CD4-positive, alpha-beta T cell treated with Interleukin-4 for 4 hours (primary cell): ENCODE measurements around the gene PFDN5.
"Not testable (repeated sequence)": the region's sequence is repeated elsewhere in the genome, so short reads cannot be mapped to it uniquely, and the experiment has no call there.

ENCODE experiments used
- DNase-seq: peaks from one replicate; pipeline ENCODE4 v3.0.0-alpha.2; 2020

Gene PFDN5

DNA sequence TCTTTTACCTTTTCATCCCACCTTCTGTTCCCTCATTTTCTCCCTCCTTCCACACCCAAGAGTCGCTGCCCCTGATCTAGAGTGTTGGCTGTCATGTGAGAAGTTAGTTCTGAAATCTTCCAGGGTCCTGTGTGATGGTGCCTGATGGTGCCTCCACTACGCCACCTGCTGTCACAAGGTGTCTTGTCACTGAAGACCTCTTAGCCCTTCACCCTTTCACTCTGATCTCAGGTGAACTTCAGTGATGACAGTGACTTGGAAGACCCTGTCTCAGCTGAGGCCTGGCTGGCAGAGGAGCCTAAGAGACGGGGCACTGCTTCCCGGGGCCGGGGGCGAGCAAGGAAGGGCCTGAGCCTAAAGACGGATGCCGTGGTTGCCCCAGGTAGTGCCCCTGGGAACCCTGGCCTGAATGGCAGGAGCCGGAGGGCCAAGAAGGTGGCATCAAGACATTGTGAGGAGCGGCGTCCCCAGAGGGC is 7.6 kb upstream of the PFDN5 start:
- DNase-seq: peak; percentile 76

DNA sequence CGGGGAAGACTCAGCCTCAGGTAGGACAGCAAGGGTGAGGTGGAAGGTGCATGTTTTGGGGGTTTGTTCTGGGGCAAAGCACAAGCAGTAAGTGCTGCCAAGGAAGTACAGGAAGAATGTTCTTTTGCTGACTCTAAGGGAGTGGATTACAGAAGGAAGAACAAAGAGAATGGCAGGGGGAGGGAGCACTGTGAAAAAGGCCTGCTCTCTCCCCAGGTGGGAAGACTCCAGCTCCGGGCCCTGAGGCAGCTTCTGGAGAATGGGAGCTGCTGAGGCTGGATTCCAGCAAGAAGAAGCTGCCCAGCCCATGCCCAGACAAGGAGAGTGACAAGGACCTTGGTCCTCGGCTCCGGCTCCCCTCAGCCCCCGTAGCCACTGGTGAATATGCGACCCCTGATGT is 7.0 kb upstream of the PFDN5 start:
- no peak for DNase-seq

GRCh38 chr12:53289891-53290290 is 5.5 kb upstream of the PFDN5 start:
- DNase-seq: no peak

- no peak for DNase-seq
These were observed 4.7 kb upstream of the PFDN5 start for GRCh38 chr12:53290661-53291060.

DNA sequence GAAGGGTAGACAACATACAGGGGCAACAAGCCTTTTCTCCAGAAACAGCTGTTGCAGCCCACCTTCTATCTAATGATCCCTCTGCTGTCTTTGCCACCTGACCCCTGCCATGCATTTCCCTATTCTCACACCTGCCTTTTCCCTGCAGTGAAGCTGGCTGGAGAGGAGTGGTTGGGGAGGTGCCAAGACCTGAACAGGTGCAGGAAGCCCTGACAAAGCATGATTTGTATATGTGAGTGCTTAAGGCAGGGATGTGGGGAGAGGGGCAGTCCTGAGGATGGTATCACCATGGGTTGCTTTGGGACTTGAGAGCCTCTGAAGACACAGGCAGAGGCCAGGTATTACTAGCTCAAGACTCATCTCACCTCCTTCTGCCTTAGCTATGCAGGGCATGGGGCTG is 2.9 kb upstream of the PFDN5 start:
- DNase-seq: no peak

DNA sequence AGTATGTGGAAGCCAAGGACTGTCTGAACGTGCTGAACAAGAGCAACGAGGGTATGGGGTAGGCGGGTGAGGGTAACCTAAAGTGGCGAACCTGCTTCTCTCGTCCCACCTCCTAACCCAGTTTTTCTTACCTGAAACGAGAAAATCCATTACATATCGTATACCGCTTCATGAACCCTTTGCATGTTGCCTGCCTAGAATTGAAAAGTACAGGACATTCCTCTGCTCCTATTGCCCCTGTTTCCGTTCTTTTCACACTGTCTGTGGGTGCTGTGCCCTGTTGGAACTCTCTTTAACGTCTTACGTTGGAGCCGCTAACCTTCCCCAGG is 513 bp downstream of the PFDN5 start:
- no peak for DNase-seq

- DNase-seq: not testable (repeated sequence)
These were observed 1.8 kb downstream of the PFDN5 start for GRCh38 chr12:53297106-53297505.

DNA sequence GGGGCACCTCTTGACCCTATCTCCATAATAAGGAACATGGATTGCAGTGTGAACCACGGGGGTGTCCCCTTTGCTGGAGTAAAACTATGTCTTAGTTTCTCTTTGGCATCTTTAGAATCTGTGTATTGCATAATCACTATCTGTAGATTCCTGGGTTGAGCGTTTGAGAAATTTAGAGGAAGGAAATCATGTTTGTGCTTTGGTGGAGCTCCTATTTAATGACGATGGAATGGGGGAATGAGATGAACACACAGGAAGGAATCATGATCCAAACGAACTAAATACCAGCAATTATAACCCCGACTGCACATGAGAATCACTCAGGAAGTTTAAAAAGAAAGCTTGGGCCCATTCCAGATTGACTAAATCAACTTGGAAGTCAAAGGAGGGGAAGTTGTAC is 2.8 kb downstream of the PFDN5 start:
- DNase-seq: no peak

DNA sequence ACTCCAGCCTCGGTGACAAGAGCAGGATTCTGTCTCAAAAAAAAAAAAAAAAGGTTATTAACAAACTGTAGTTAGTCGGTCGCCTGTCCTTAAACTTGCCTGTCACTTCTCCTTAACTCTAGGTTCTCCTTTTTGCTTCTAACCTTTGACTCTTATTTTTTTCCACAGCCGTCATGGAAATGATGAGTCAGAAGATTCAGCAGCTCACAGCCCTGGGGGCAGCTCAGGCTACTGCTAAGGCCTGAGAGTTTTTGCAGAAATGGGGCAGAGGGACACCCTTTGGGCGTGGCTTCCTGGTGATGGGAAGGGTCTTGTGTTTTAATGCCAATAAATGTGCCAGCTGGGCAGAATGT is 3.7 kb downstream of the PFDN5 start:
- peak; percentile 64 for DNase-seq

- DNase-seq: peak; percentile 88
These were observed 4.3 kb downstream of the PFDN5 start, which contains the start of gene MYG1 for GRCh38 chr12:53299454-53300180. Gene MYG1 (plus strand): TSS chr12:53299695. CDS start chr12:53299738, 43 bp downstream.

GRCh38 chr12:53300187-53300586 is 4.8 kb downstream of the PFDN5 start:
- no peak for DNase-seq

DNA sequence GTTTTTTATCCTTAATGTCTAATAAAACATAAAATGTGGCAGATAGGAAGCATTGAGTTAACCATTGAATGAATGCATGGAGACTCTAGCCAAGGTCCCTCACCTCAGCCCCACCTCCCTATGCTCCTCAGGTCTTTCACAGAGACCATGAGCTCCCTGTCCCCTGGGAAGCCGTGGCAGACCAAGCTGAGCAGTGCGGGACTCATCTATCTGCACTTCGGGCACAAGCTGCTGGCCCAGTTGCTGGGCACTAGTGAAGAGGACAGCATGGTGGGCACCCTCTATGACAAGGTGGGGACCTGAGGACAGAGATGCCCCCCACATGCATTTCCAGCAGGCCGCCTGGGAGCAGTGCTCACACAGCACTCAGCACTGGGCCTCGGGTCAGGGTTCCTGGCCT is 7.6 kb downstream of the PFDN5 start:
- DNase-seq: no peak

DNA sequence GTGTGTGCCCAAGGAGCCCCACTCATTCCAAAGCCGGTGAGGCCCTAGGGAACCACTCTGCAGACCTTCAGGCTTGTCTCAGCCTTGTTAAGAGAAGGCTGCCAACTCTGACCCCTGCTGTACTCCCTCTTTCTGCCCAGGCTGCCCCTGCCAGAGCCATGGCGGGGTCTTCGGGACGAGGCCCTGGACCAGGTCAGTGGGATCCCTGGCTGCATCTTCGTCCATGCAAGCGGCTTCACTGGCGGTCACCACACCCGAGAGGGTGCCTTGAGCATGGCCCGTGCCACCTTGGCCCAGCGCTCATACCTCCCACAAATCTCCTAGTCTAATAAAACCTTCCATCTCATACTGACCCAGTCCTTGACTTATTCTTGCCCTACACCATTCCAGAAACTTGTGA is 11.5 kb downstream of the PFDN5 start:
- no peak for DNase-seq

DNA sequence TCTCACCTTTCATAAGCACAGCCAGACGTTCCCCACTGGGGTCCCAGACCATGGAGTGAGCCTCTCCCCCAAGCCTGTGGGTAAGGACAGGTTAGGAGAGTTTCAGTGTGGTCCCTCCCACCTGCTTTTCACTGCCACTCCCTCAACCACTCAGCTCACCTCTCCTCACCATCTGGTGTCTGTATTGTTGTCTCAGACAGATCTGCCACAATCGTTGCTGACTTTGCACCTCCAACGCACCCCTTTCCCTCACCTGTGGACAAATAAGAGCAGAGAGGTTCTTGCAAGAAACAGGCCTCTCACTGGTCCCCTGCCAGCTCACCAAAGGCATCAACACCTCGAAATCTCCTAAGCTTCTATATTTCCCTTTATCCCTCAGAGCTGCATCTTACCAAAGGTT is 12.9 kb downstream of the PFDN5 start:
- no peak for DNase-seq

- no peak for DNase-seq
These were observed 18.7 kb downstream of the PFDN5 start for GRCh38 chr12:53313996-53314395.

DNA sequence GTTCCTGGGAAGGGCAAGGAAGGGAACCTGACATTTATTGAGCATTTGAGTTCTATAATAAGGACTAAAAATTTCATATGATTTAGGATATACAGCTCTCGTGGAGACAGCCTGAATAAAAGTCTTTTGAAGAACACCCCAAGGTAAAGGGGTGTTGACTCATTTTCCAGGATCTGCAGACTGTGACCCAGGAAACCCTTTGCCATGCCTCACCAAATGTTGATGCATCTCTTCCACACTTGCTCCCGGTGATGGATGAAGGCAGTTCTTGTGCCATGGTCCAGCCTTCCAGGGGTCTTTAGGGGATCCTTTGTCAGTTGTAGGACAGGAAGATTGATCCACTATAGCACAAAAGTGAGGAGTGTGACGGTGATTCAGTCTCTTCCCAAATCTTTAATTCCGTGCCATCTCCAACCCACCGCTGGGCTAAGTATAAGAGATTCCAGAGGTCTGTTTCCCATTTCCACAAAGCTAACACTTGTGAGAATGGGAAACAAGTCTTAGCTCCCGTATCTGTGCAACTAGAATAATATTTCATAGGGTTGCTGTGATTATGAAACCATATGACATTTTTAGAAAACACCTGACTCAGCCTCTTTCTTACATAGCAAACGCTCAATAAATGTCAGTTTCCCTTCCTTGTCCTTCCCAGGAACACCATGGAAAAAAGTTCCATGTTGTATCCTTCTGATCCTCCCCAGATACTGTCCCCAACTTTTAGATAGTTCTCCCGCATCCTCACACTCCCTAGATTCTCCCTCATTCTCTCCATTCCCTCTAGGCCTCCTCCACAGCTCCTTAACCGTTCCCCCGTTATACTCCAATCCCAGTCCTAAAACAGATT is 25.2 kb downstream of the PFDN5 start:
- DNase-seq: no peak

DNA sequence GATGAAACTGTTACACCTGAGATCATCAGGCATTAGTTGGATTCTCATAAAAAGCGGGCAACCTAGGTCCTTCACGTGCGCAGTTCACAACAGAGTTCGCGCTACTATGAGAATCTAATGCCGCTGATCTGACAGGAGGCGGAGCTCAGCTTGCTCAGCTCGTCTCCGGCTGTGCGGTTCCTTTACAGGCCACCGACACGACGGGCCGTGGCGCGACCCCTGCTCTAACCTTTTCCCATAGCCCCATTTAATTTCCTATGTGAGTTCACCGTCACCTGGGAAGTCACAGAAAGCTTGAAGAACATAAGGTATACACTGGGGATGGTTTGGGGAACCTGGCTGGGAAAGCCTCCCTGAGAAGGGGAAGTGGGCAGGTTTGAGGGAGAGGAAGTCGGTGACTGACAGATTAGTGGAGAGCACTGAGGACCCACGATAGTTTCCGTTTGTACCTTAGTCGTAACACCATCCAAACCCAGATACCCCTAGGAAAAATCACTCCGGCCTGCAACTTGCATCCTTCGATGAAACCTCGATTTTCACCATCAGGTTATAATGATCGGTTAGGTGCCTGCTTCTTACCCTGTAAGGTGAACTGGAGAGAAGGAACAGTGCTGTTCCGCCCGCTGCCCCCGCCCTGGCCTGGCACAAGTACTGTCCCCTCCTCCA is 28.9 kb downstream of the PFDN5 start:
- DNase-seq: peak; percentile 53

DNA sequence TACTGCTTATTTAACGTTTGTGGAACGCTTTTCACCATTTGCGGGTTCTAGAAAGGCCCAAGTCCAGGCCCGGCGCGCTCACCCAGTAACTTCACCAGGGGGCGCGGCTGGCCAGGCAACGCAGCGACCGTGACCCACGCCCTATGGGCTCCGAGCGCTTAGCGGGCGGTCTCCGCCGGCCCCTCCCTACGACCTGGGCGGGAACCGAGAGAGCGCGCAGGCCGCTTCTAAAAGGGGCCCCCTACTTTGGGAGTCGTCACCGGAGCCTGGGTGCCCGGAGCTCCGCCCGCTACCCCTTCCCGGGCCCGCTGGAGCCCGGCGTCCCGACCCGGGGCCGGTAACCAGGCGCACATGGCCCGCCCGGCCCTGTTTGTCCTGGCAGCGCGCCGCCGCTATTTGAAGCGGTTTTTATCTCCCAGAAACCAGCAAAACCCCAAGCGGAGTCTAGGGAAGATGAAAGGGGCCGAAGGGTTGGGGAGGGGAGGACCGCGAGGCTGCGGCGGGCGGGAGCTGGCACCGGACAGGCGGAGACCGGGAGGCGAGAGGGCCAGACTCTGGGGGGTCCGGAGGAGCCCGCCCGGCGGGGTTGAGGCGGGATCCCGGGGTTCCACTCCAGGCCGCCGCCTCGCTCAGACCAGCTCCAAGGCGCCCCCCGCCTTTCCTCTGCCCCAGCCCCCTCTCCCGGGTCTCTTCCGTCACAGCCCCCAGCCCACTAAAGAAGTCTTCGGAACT is 29.6 kb downstream of the PFDN5 start:
- peak; percentile 87 for DNase-seq

- no peak for DNase-seq
These were observed 30.2 kb downstream of the PFDN5 start for GRCh38 chr12:53325511-53326061.

GRCh38 chr12:53326460-53327185 is 31.3 kb downstream of the PFDN5 start:
- DNase-seq: no peak

DNA sequence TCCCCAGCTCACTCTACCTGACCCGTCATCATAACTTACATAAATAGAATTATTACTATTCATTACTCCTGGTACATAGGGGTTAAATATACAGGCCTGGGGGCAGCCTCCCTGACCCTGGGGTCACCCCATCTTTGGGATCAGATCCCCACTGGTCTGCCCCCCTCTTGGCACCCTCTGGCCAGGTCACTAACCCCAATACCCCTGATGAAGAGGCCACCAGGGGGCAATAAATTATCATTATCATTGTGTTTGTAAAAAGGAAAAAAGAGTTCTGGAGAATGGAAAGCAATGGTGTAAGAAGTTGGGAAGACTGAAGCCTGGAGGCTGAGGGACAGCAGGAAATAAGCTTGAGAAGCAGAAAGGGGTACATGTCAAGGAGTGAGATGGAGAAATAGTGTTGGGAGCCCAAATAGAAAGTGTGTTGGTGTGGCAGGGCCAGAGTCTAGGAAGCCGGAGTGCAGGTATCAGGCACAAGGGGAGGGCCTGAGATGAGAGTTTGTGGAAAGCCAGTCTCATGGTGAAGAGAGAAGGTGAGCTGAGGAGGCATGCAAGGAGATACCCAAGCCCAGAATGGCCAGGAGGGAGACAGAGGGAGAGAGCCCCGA is 32.2 kb downstream of the PFDN5 start:
- DNase-seq: peak; percentile 13

GRCh38 chr12:53328043-53328435 is 32.7 kb downstream of the PFDN5 start:
- no peak for DNase-seq
